K562 (cell line): ENCODE results near the gene FTO. TPM values are rescaled to one million over a fixed set of nuclear protein-coding genes. Genes with fewer than 3 reads are reported as not detected.

Experiments
- ATAC-seq: fragments of 200-7000 bp; cut with Tn5 transposase; 3 replicates; pipeline ENCODE4 v1.9.1; 2020; ENCODE audit warnings: moderate library complexity
- BruUV-seq: library from RNA; stranded (reverse); fragments of 400-500 nt; replicated peaks from 2 replicates; lab custom pipeline; 2021; lab: Mats Ljungman, UMichigan
- CTCF ChIA-PET: fragments of 300-600 bp; formaldehyde crosslinking; extraction: SDS; loops from one replicate; lab custom pipeline; 2021; ENCODE audit warnings: low intra/inter-chr PET ratio; lab: Yijun Ruan, JAX
- POLR2A ChIA-PET: fragments of 300-600, 350-650 bp; sonication (Branson Sonifier 250); formaldehyde crosslinking; extraction: SDS; loops from one replicate; lab custom pipeline; 2021; ENCODE audit warnings: antibody characterized with exemption, inconsistent platforms; lab: Yijun Ruan, JAX
- DNase-seq, 4 experiments: peaks; one replicate each; pipeline versions ENCODE4 v3.0.0 to v3.0.0-alpha.2; 2011 to 2018; ENCODE audit warnings: low spot score in 3 of 4, mixed read lengths in 3 of 4; ENCODE audit errors: extremely low read depth in 1 of 4
- FAIRE-seq: peaks from 2 replicates; lab custom pipeline; 2011; peaks lifted over from hg19 to GRCh38; lab: Jason Lieb, UNC
- H2AFZ ChIP-seq: 2 replicates; pipeline ENCODE4 v1.6.0; 2011; ENCODE audit warnings: low read depth, low read length, control low read depth, inconsistent platforms
- H3K27ac ChIP-seq: fragments of 200-600 bp; 3 replicates; pipeline ENCODE4 v1.8.0; 2011; ENCODE audit warnings: low read depth, mild to moderate bottlenecking, control low read depth, inconsistent platforms, low read length, moderate library complexity, mixed read lengths; ENCODE audit errors: extremely low read depth
- H3K27me3 ChIP-seq, 2 experiments: fragments of 300-600 bp in 1 of 2; 2 replicates in 1 of 2; 3 replicates in 1 of 2; pipeline versions ENCODE4 v1.6.0 to v1.8.0; 2011; ENCODE audit warnings: inconsistent platforms in 2 of 2, low read length in 2 of 2, mild to moderate bottlenecking in 1 of 2, mixed read lengths in 1 of 2, moderate library complexity in 1 of 2; ENCODE audit not compliant: control insufficient read depth in 2 of 2, insufficient read depth in 2 of 2
- H3K36me3 ChIP-seq: fragments of 300-600 bp; 3 replicates; pipeline ENCODE4 v1.8.0; 2011; ENCODE audit warnings: mild to moderate bottlenecking, low read length, inconsistent platforms; ENCODE audit not compliant: control insufficient read depth, insufficient read depth
- H3K4me1 ChIP-seq, 2 experiments: fragments of 200-600 bp in 1 of 2; replicated peaks in 1 of 2; 2 replicates in 1 of 2; 3 replicates in 1 of 2; pipeline versions ENCODE4 v1.5.1 to v1.8.0; 2011; ENCODE audit warnings: inconsistent platforms in 2 of 2, low read length in 2 of 2, mild to moderate bottlenecking in 1 of 2, mixed read lengths in 1 of 2, moderate library complexity in 1 of 2; ENCODE audit not compliant: control insufficient read depth in 2 of 2, insufficient read depth in 2 of 2
- H3K4me2 ChIP-seq: 2 replicates; pipeline ENCODE4 v1.6.1; 2011; ENCODE audit warnings: low read length, control low read depth, inconsistent platforms, mixed read lengths; ENCODE audit not compliant: insufficient read depth
- H3K4me3 ChIP-seq: fragments of 200-600 bp; sonication (generic), shearing (Covaris generic); 2 replicates; pipeline ENCODE4 v1.5.1; 2016; ENCODE audit warnings: control low read depth, inconsistent platforms
- H3K79me2 ChIP-seq: fragments of 200-600 bp; 3 replicates; pipeline ENCODE4 v1.8.0; 2011; ENCODE audit warnings: low read length, inconsistent platforms; ENCODE audit not compliant: control insufficient read depth, insufficient read depth
- H3K9ac ChIP-seq, 2 experiments: 2 replicates each; pipeline versions ENCODE4 v1.6.0 to v1.6.1; 2011; ENCODE audit warnings: low read depth in 2 of 2, low read length in 2 of 2, control low read depth in 1 of 2, inconsistent platforms in 1 of 2, mild to moderate bottlenecking in 1 of 2, mixed read lengths in 1 of 2; ENCODE audit not compliant: insufficient read depth in 1 of 2
- H3K9me1 ChIP-seq: one replicate; pipeline ENCODE4 v1.6.0; 2011; ENCODE audit warnings: inconsistent platforms, mild to moderate bottlenecking, low read length, moderate library complexity; ENCODE audit not compliant: control insufficient read depth, insufficient read depth
- H3K9me3 ChIP-seq: replicated peaks from 2 replicates; pipeline ENCODE4 v1.5.1; 2011; ENCODE audit warnings: low read depth, low read length, inconsistent platforms; ENCODE audit not compliant: control insufficient read depth, insufficient read depth
- H4K20me1 ChIP-seq: replicated peaks from 2 replicates; pipeline ENCODE4 v1.6.1; 2011; ENCODE audit warnings: low read length, inconsistent platforms, mixed read lengths; ENCODE audit not compliant: control insufficient read depth, insufficient read depth
- HLTF ChIP-seq: fragments of 450-650 bp; IDR thresholded peaks from 2 replicates; pipeline ENCODE4 v1.6.1; 2016
- KDM5B ChIP-seq: fragments of 200-600 bp; sonication (generic); IDR thresholded peaks from 2 replicates; pipeline ENCODE4 v1.6.1; 2012; ENCODE audit warnings: low read depth, mild to moderate bottlenecking, moderate library complexity, low read length, control low read depth, inconsistent platforms; ENCODE audit not compliant: insufficient replicate concordance
- MYC ChIP-seq, 2 experiments: fragments of 250-450 bp in 1 of 2; sonication (Bioruptor Pico) in 1 of 2; IDR thresholded peaks; 2 replicates each; pipeline versions ENCODE4 v1.5.1 to v1.6.1; 2012 to 2021; ENCODE audit warnings: low read depth in 2 of 2, borderline replicate concordance in 1 of 2, improper control_type of control experiment in 1 of 2, low read length in 1 of 2, mild to moderate bottlenecking in 1 of 2, moderate library complexity in 1 of 2
- PHB2 ChIP-seq: fragments of 450-650 bp; IDR thresholded peaks from 2 replicates; pipeline ENCODE4 v1.6.1; 2017; ENCODE audit warnings: low read depth
- ZNF778 ChIP-seq: fragments of 450-650 bp; formaldehyde crosslinking; IDR thresholded peaks from 2 replicates; pipeline ENCODE4 v1.4.0; 2020; ENCODE audit warnings: mild to moderate bottlenecking, moderate library complexity
- WGBS: fragments of 100-300 bp; shearing (Covaris generic); methylation state at CpG from one replicate; pipeline ENCODE4 v1.1.6; 2016; ENCODE audit warnings: low coverage, mixed read lengths; ENCODE audit not compliant: insufficient coverage; ENCODE audit errors: missing lambda C conversion rate; 5-methylcytosine and 5-hydroxymethylcytosine counted together
- in situ Hi-C: fragments of 300-500 bp; cut with MboI; formaldehyde crosslinking; loops from 4 replicates; pipeline ENCODE4 v1.15.0; 2018; ENCODE audit warnings: inconsistent platforms, mixed read lengths
- intact Hi-C: fragments of 100-400 bp; cut with micrococcal nuclease; formaldehyde crosslinking; loops from 2 replicates; pipeline ENCODE4 v1.14.2; 2022
- polyA plus RNA-seq, 8 experiments: library from polyadenylated mRNA; depleted of rRNA in 4 of 8; stranded (reverse) in 5 of 8; unstranded in 3 of 8; fragments of >200 nt; fragmentation: Nextera tagmentation in 2 of 8; fragmentation: Illumina TruSeq in 1 of 8; extraction: Ambion mirVana in 2 of 8; extraction: Trizol in 1 of 8; gene quantifications; 2 replicates each; pipeline versions ENCODE4 v1.2.1 to v1.2.3, GENCODE V29; 2011 to 2014; ENCODE audit warnings: inconsistent platforms in 1 of 8, missing spikeins in 1 of 8
- total RNA-seq, 7 experiments: library from RNA; depleted of rRNA in 6 of 7; stranded (reverse); fragments of >200 nt in 6 of 7; fragmentation: Illumina TruSeq in 2 of 7; extraction: Trizol in 2 of 7; gene quantifications; 2 replicates each; pipeline versions ENCODE4 v1.2.1 to v1.2.3, GENCODE V29; 2011 to 2021; ENCODE audit warnings: low replicate concordance in 1 of 7
- TF ChIP-seq, protein P1 (sequence below): fragments of 450-650 bp; IDR thresholded peaks from 2 replicates; pipeline ENCODE4 v1.7.1; 2018; ENCODE audit warnings: mild to moderate bottlenecking, low read depth; ENCODE audit not compliant: partially characterized antibody
- TF ChIP-seq, protein P2 (sequence below): sonication (generic); formaldehyde crosslinking; IDR thresholded peaks from 2 replicates; pipeline ENCODE4 v1.8.0; 2022; ENCODE audit warnings: mild to moderate bottlenecking, low read depth, missing genetic modification reagents
- TF ChIP-seq, protein P3 (sequence below): fragments of 250-450 bp; sonication (Bioruptor Pico); IDR thresholded peaks from 2 replicates; pipeline ENCODE4 v1.5.0; 2020; ENCODE audit warnings: mild to moderate bottlenecking
- TF ChIP-seq, protein P4 (sequence below): fragments of 250-450 bp; sonication (Bioruptor Pico); IDR thresholded peaks from 2 replicates; pipeline ENCODE4 v1.5.0; 2020; ENCODE audit warnings: mild to moderate bottlenecking, borderline replicate concordance

FTO gene
- total and polyA plus RNA-seq, 9 of the 15 experiments (the other 6 are each of a cell fraction or from before 2014, with no cell fraction given), result 11.3 to 27.7 (median 25.5) TPM

DNA sequence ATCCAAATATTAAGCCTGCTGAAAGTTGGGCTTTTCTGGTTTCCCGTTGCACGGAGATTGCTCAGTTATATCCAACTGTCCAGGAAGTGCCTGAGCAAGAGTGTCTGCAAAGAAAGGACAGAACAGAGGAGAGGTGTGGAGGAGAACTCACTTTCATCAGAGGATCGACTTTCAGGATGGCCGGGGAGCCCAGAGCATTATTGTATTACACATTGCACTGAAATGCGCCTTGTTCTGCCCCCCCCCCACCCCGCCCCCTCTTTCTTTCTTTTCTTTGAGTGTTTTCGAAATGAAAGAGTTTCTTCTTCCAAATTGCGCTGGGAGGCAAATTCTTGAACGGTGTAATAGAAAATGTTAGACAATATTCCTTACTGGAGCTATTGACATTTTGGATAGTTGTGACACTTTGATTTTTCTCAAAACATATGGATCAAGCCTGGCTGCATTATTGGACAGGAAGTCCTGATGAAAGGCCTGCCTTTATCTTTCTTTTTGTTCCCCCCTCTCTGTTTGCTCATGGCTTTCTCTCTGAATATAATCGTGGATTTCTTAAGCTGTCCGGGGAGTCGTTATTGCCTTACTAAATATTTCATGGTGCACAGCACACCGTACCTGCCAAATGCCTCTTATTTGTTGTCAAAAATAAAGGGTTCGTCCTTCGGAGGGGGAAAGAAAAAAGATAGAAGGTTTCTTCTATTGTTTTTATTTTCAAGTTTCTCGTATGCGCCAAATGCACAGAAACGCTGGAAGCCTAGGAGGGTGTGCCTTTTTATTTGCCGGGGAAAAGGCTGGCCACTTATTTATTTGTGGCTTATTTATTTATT, 471.8 kb downstream of the FTO start (continued):
- TF ChIP-seq MYC (IDR thresholded peaks at IDR 0.05; ENCODE audit: low read depth, low read length) (no peak), MYC (CRISPR knock-in tag; IDR thresholded peaks at IDR 0.05; ENCODE audit: borderline replicate concordance, low read depth) (no peak), ZNF778 (no peak)

DNA sequence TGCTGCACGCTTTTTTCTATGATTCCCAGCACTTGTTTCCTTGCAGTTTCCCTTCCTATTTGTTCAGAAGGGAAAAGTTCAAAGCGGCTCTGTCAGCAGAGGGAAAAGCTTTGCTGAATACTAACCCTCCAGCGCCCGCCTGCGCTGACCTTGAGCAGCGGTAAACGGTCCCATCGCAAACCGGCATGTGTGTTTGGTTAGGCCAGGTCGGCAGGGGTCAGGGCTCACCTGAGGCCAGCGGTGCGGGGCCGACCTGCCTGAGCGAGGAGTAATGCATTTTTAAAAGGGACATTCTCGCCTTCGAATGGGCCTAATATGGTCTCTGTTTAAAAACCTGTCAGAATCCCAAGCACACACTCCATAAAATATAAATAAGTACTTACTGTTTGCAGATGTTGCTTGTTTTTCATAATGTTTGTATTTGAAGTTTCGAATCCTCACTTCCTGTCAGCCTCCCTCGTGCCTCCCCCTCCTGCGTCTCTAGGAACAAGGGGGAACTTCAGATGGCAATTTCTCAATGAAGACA, 472.5 kb downstream of the FTO start:
- Histone ChIP-seq H3K79me2 (no peaks in the 10 kb centered on the region), H3K36me3 (no peaks in the 10 kb centered on the region), H3K4me3 (no peak overlapping the region), H3K9me3 (no peaks in the 10 kb centered on the region), H3K9ac (no peak overlapping the region), H3K4me1 (no peaks in the 10 kb centered on the region; a peak in 1 of 5 replicates), H4K20me1 (no peaks in the 10 kb centered on the region), H3K27me3 (peaks cover 35 to 50% of the 10 kb centered on the region in 2 experiments), H3K27ac (no peak overlapping the region), H2AFZ (no peak overlapping the region), H3K4me2 (no peak overlapping the region), H3K9me1 (no peaks in the 10 kb centered on the region)
- intact Hi-C loops (no loop called here), in situ Hi-C loops (no loop called here)
- ChIA-PET CTCF (no interaction called here), POLR2A (no interaction called here)
- TF ChIP-seq, protein P1, sequence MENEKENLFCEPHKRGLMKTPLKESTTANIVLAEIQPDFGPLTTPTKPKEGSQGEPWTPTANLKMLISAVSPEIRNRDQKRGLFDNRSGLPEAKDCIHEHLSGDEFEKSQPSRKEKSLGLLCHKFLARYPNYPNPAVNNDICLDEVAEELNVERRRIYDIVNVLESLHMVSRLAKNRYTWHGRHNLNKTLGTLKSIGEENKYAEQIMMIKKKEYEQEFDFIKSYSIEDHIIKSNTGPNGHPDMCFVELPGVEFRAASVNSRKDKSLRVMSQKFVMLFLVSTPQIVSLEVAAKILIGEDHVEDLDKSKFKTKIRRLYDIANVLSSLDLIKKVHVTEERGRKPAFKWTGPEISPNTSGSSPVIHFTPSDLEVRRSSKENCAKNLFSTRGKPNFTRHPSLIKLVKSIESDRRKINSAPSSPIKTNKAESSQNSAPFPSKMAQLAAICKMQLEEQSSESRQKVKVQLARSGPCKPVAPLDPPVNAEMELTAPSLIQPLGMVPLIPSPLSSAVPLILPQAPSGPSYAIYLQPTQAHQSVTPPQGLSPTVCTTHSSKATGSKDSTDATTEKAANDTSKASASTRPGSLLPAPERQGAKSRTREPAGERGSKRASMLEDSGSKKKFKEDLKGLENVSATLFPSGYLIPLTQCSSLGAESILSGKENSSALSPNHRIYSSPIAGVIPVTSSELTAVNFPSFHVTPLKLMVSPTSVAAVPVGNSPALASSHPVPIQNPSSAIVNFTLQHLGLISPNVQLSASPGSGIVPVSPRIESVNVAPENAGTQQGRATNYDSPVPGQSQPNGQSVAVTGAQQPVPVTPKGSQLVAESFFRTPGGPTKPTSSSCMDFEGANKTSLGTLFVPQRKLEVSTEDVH, result no peak
- TF ChIP-seq PHB2 (no peak), HLTF (no peak), KDM5B (no peak)
- TF ChIP-seq, protein P2, sequence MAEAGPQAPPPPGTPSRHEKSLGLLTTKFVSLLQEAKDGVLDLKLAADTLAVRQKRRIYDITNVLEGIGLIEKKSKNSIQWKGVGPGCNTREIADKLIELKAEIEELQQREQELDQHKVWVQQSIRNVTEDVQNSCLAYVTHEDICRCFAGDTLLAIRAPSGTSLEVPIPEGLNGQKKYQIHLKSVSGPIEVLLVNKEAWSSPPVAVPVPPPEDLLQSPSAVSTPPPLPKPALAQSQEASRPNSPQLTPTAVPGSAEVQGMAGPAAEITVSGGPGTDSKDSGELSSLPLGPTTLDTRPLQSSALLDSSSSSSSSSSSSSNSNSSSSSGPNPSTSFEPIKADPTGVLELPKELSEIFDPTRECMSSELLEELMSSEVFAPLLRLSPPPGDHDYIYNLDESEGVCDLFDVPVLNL (CRISPR knock-in tag), result no peak
- TF ChIP-seq, protein P3, sequence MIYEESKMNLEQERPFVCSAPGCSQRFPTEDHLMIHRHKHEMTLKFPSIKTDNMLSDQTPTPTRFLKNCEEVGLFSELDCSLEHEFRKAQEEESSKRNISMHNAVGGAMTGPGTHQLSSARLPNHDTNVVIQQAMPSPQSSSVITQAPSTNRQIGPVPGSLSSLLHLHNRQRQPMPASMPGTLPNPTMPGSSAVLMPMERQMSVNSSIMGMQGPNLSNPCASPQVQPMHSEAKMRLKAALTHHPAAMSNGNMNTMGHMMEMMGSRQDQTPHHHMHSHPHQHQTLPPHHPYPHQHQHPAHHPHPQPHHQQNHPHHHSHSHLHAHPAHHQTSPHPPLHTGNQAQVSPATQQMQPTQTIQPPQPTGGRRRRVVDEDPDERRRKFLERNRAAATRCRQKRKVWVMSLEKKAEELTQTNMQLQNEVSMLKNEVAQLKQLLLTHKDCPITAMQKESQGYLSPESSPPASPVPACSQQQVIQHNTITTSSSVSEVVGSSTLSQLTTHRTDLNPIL (CRISPR knock-in tag), result no peak
- TF ChIP-seq, protein P4, sequence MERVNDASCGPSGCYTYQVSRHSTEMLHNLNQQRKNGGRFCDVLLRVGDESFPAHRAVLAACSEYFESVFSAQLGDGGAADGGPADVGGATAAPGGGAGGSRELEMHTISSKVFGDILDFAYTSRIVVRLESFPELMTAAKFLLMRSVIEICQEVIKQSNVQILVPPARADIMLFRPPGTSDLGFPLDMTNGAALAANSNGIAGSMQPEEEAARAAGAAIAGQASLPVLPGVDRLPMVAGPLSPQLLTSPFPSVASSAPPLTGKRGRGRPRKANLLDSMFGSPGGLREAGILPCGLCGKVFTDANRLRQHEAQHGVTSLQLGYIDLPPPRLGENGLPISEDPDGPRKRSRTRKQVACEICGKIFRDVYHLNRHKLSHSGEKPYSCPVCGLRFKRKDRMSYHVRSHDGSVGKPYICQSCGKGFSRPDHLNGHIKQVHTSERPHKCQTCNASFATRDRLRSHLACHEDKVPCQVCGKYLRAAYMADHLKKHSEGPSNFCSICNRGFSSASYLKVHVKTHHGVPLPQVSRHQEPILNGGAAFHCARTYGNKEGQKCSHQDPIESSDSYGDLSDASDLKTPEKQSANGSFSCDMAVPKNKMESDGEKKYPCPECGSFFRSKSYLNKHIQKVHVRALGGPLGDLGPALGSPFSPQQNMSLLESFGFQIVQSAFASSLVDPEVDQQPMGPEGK, result no peak
- 6% methylated on average over 18 of the region's 19 CpGs for WGBS
- DNase-seq (no peak), ATAC-seq (no peak), FAIRE-seq (no peak)
- BruUV-seq, result no TSS peak
